Right atrium auricular region (tissue), 2 donors: ENCODE measurements around the gene GMNC. TPM values are rescaled to one million over a fixed set of nuclear protein-coding genes. Genes with fewer than 3 reads are reported as not detected.

ENCODE experiments used
- DNase-seq: peaks from one replicate; pipeline ENCODE4 v3.0.0-alpha.2; 2019; ENCODE audit warnings: low spot score
- H3K27ac ChIP-seq, 2 donors: fragments of 200-600 bp; sonication (generic); 1 replicate in 1 of 2; 2 replicates in 1 of 2; pipeline ENCODE4 v1.5.1; 2016 to 2019
- H3K27me3 ChIP-seq, 2 donors: fragments of 200-600 bp; sonication (generic); one replicate each; pipeline versions ENCODE4 v1.5.1 to v1.6.0; 2017 to 2019
- H3K36me3 ChIP-seq: fragments of 200-600 bp; sonication (generic); one replicate; pipeline ENCODE4 v1.5.1; 2016
- H3K4me1 ChIP-seq, 2 donors: fragments of 200-600 bp; sonication (generic); one replicate each; pipeline versions ENCODE4 v1.5.1 to v1.6.0; 2017 to 2019
- H3K4me3 ChIP-seq, 2 donors: fragments of 200-600 bp; sonication (generic); 1 replicate in 1 of 2; 2 replicates in 1 of 2; pipeline ENCODE4 v1.5.1; 2017 to 2019; ENCODE audit warnings: mild to moderate bottlenecking in 1 of 2, moderate library complexity in 1 of 2
- H3K9me3 ChIP-seq, 2 donors: fragments of 200-600 bp; sonication (generic); one replicate each; pipeline ENCODE4 v1.5.1; 2019
- CTCF ChIP-seq, 2 donors: fragments of 200-600 bp; sonication (generic); IDR thresholded peaks; one replicate each; pipeline ENCODE4 v1.5.1; 2019; ENCODE audit warnings: antibody characterized with exemption in 2 of 2
- total RNA-seq, 2 donors: library from RNA; depleted of rRNA; stranded (reverse); fragments of >200 nt; gene quantifications; one replicate each; pipeline ENCODE4 v1.1.0, GENCODE V29; 2016

Gene GMNC
- total RNA-seq, 2 donors from 2014 or later: 0.15 to 0.59 TPM

GRCh38 chr3:190870127-190870526, 7.6 kb upstream of the GMNC start:
- no peak for DNase-seq
- no peaks in the 10 kb centered on the region for H3K9me3 ChIP-seq
- TF ChIP-seq CTCF (IDR thresholded peaks at IDR 0.05): no peak
- H3K36me3 ChIP-seq: no peaks in the 10 kb centered on the region
- H3K4me1 ChIP-seq: no peaks in the 10 kb centered on the region
- no peak overlapping the region for H3K4me3 ChIP-seq
- H3K27ac ChIP-seq: no peak overlapping the region
- no peaks in the 10 kb centered on the region for H3K27me3 ChIP-seq

DNA sequence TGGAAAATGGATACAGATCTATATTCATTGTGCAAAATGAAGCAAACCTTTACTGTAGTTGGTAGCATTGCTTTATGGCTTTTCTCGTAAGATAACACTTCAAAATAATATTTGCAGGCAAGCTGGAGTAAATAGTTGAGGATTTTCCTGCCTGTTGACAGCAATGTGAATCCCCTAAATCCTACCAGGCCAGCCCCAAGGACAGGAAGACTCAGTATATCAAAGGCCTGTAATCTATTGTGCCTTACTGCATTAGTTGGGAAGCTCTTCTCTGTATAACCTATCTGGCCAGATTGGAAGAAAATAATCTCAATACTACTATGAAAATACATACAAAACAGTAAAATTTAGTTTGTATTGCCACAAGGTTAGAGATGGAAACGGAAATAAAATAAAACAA, 4.6 kb upstream of the GMNC start:
- Histone ChIP-seq H3K27ac (no peak overlapping the region), H3K36me3 (no peaks in the 10 kb centered on the region), H3K27me3 (no peaks in the 10 kb centered on the region), H3K4me1 (no peaks in the 10 kb centered on the region), H3K4me3 (no peak overlapping the region), H3K9me3 (no peaks in the 10 kb centered on the region)
- DNase-seq: no peak
- TF ChIP-seq CTCF (IDR thresholded peaks at IDR 0.05): no peak

- H3K27me3 ChIP-seq: no peaks in the 10 kb centered on the region
- H3K4me1 ChIP-seq: no peaks in the 10 kb centered on the region
- no peak for DNase-seq
- H3K4me3 ChIP-seq: no peak overlapping the region
- H3K9me3 ChIP-seq: no peaks in the 10 kb centered on the region
- H3K36me3 ChIP-seq: no peaks in the 10 kb centered on the region
- H3K27ac ChIP-seq: peak overlapping the region in 1 of 2 donors; percentile 97
- TF ChIP-seq CTCF (IDR thresholded peaks at IDR 0.05): no peak
These were observed 3.3 kb upstream of the GMNC start for GRCh38 chr3:190865828-190866227.

DNA sequence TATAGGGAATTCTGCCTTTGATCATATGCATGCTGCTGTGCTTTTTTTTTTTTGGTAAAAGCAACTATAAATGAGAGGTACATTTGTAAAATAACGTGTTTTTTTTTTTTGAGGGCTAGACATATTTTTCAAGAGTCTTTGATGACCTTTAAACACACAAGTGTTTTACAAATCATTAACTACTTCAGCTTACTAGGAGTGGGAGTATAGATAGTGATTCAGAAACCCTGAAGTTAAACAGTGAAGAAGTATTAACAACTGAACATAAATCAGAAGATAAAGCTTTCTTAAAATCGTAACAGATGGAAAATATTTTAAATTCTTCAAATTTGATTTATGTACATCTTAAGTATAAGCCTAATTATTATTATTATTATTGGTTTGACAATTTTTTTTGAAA, 2.9 kb upstream of the GMNC start:
- Histone ChIP-seq H3K27ac (peak overlapping the region in 1 of 2 donors; percentile 97), H3K27me3 (no peaks in the 10 kb centered on the region), H3K36me3 (no peaks in the 10 kb centered on the region), H3K9me3 (no peaks in the 10 kb centered on the region), H3K4me1 (no peaks in the 10 kb centered on the region), H3K4me3 (no peak overlapping the region)
- TF ChIP-seq CTCF (IDR thresholded peaks at IDR 0.05): no peak
- no peak for DNase-seq

GRCh38 chr3:190864002-190864401, 1.5 kb upstream of the GMNC start:
- Histone ChIP-seq H3K36me3 (no peaks in the 10 kb centered on the region), H3K4me1 (no peaks in the 10 kb centered on the region), H3K9me3 (no peaks in the 10 kb centered on the region), H3K27ac (peak overlapping the region; percentile 1 to 97), H3K27me3 (no peaks in the 10 kb centered on the region), H3K4me3 (peak overlapping the region in 1 of 2 donors; percentile 75)
- DNase-seq: no peak
- no peak for TF ChIP-seq CTCF (IDR thresholded peaks at IDR 0.05)

GRCh38 chr3:190863119-190863465, 598 bp upstream of the GMNC start:
- Histone ChIP-seq H3K9me3 (no peaks in the 10 kb centered on the region), H3K4me3 (peak overlapping the region; percentile 75), H3K4me1 (no peaks in the 10 kb centered on the region), H3K27me3 (no peaks in the 10 kb centered on the region), H3K36me3 (no peaks in the 10 kb centered on the region), H3K27ac (peak overlapping the region; percentile 83 to 97)
- no peak for DNase-seq
- no peak for TF ChIP-seq CTCF (IDR thresholded peaks at IDR 0.05)
